ENCODE data around the gene BLM.

- TF ChIP-seq CTCF (IDR thresholded peaks at IDR 0.05 in 2 of 3, conservative IDR thresholded peaks at IDR 0.05 in 1 of 3; ENCODE audit: control insufficient read depth in 2 of 3, extremely low read depth in 1 of 3, insufficient read depth in 1 of 3, low read depth in 3 of 3, low read length in 3 of 3): no peak
- TF ChIP-seq EP300 (IDR thresholded peaks at IDR 0.05; ENCODE audit: borderline replicate concordance in 1 of 2, control insufficient read depth in 1 of 2, low read depth in 2 of 2, low read length in 2 of 2): no peak
- TF ChIP-seq HDGF (IDR thresholded peaks at IDR 0.05): no peak
- no peak for TF ChIP-seq POLR2A (IDR thresholded peaks at IDR 0.05; ENCODE audit: low read depth, low read length)
- TF ChIP-seq TCF7 (IDR thresholded peaks at IDR 0.05; ENCODE audit: borderline replicate concordance): no peak
- no peak for TF ChIP-seq ETV6 (conservative IDR thresholded peaks at IDR 0.05 in 1 of 2, IDR thresholded peaks at IDR 0.05 in 1 of 2; ENCODE audit: borderline replicate concordance in 1 of 2, low read depth in 1 of 2)
- TF ChIP-seq BACH1 (IDR thresholded peaks at IDR 0.05; ENCODE audit: borderline replicate concordance): no peak
- no peak for TF ChIP-seq TAF1 (IDR thresholded peaks at IDR 0.05; ENCODE audit: borderline replicate concordance, low read depth, low read length)
- TF ChIP-seq ZNF274 (IDR thresholded peaks at IDR 0.05; ENCODE audit: insufficient read depth, insufficient read length): no peak
- TF ChIP-seq, protein P1, sequence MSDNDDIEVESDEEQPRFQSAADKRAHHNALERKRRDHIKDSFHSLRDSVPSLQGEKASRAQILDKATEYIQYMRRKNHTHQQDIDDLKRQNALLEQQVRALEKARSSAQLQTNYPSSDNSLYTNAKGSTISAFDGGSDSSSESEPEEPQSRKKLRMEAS (IDR thresholded peaks at IDR 0.05; ENCODE audit: low read depth, low read length): no peak
- no peak for TF ChIP-seq EZH2 (IDR thresholded peaks at IDR 0.05; ENCODE audit: borderline replicate concordance, control insufficient read depth, low read depth, low read length)
- no peak for TF ChIP-seq ZBTB11 (CRISPR knock-in tag; IDR thresholded peaks at IDR 0.05)
Measured at GRCh38 chr15:90808517-90809235, 91.5 kb downstream of the BLM start.

All from GM12878 (cell line).